CD4-positive, alpha-beta T cell (primary cell): Measurements from ENCODE around the gene FOSL1. TPM values are rescaled to one million over a fixed set of nuclear protein-coding genes. Genes with fewer than 3 reads are reported as not detected.

Experiments
- ATAC-seq: fragments of 200-7000 bp; cut with Tn5 transposase; one replicate; pipeline ENCODE4 v1.10.0; 2022; ENCODE audit warnings: mild to moderate bottlenecking; ENCODE audit not compliant: poor library complexity
- CTCF ChIA-PET: fragments of 350-600 bp; sonication (Branson Sonifier 250); formaldehyde crosslinking; loops from one replicate; lab custom pipeline; 2021; ENCODE audit warnings: antibody characterized with exemption, inconsistent platforms; lab: Charles Lee
- POLR2A ChIA-PET: fragments of 350-600 bp; sonication (Branson Sonifier 250); formaldehyde crosslinking; loops from one replicate; lab custom pipeline; 2021; ENCODE audit warnings: antibody characterized with exemption, inconsistent platforms; lab: Charles Lee
- DNase-seq, 14 experiments: peaks; one replicate each; pipeline ENCODE4 v3.0.0-alpha.2; 2013 to 2020; ENCODE audit warnings: mixed read lengths in 2 of 14
- H3K27ac ChIP-seq, 2 donors: one replicate each; pipeline versions ENCODE4 v1.5.1 to v1.7.0; 2013; ENCODE audit warnings: low read length in 2 of 2, low read depth in 1 of 2, mild to moderate bottlenecking in 1 of 2
- H3K27me3 ChIP-seq, 2 experiments: 1 replicate in 1 of 2; 2 replicates in 1 of 2; pipeline versions ENCODE4 v1.6.1 to v1.7.0; 2013; ENCODE audit warnings: low read length in 2 of 2, control low read depth in 1 of 2, mild to moderate bottlenecking in 1 of 2, moderate library complexity in 1 of 2; ENCODE audit not compliant: insufficient read depth in 2 of 2, control insufficient read depth in 1 of 2
- H3K36me3 ChIP-seq: one replicate; pipeline ENCODE4 v1.6.1; 2013; ENCODE audit warnings: low read length, control low read depth; ENCODE audit not compliant: insufficient read depth
- H3K4me1 ChIP-seq: one replicate; pipeline ENCODE4 v1.6.1; 2013; ENCODE audit warnings: low read length, control low read depth; ENCODE audit not compliant: insufficient read depth
- H3K4me3 ChIP-seq: one replicate; pipeline ENCODE4 v1.5.1; 2013; ENCODE audit warnings: mild to moderate bottlenecking, low read length, moderate library complexity
- H3K9me3 ChIP-seq, 2 experiments: 1 replicate in 1 of 2; 2 replicates in 1 of 2; pipeline versions ENCODE4 v1.6.1 to v1.7.0; 2013; ENCODE audit warnings: low read length in 2 of 2, mild to moderate bottlenecking in 2 of 2, control low read depth in 1 of 2, moderate library complexity in 1 of 2; ENCODE audit not compliant: control insufficient read depth in 1 of 2, insufficient read depth in 1 of 2
- H3K27ac Mint-ChIP-seq: one replicate; pipeline ENCODE4 v1.8.0; 2020; ENCODE audit warnings: mixed read lengths
- H3K27me3 Mint-ChIP-seq: one replicate; pipeline ENCODE4 v1.8.0; 2021; ENCODE audit warnings: mixed read lengths
- H3K36me3 Mint-ChIP-seq: one replicate; pipeline ENCODE4 v1.8.0; 2021; ENCODE audit warnings: low read depth, mixed read lengths
- H3K4me1 Mint-ChIP-seq: one replicate; pipeline ENCODE4 v1.8.0; 2021; ENCODE audit warnings: low read depth, mixed read lengths
- H3K4me3 Mint-ChIP-seq: one replicate; pipeline ENCODE4 v1.8.0; 2020; ENCODE audit warnings: mild to moderate bottlenecking, mixed read lengths
- H3K9me3 Mint-ChIP-seq: one replicate; pipeline ENCODE4 v1.8.0; 2020; ENCODE audit warnings: mixed read lengths
- CTCF ChIP-seq: fragments of 200-600 bp; IDR thresholded peaks from one replicate; pipeline ENCODE4 v1.8.0; 2022; ENCODE audit warnings: antibody characterized with exemption, mild to moderate bottlenecking
- intact Hi-C, 2 experiments: fragments of 100-400 bp; cut with DNase I in 1 of 2; cut with micrococcal nuclease in 1 of 2; formaldehyde crosslinking; loops; one replicate each; pipeline versions ENCODE4 v1.15.1 to v1.9.0; 2023 to 2025; cut with DNase I, micrococcal nuclease
- total RNA-seq, 174 experiments: library from RNA in 2 of 174; stranded (reverse) in 2 of 174; gene quantifications; one replicate each; pipeline ENCODE4 v1.2.3 and lab custom pipeline; 2021 to 2026

The FOSL1 gene
- total RNA-seq, 2 experiments from 2014 or later: 1.8 to 2.2 TPM

DNA sequence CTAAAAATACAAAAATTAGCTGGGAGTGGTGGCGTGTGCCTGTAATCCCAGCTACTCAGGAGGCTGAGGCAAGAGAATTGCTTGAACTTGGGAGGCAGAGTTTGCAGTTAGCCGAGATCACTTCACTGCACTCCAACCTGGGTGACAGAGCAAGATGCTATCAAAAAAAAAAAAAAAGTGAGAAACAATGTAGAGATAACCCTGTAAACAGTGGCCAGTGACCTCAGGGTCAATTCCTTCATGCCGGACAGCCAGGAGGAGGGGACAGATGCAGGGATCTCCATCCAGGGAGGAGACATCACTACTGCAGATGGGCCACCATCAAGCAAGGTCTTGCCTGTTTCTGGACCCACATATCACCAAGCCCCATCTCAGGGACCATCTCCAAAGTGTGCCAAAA lies 52.4 kb downstream of the FOSL1 start:
- intact Hi-C loops: no loop called here

GRCh38 chr11:65844231-65844872 lies 55.8 kb downstream of the FOSL1 start:
- no peak for DNase-seq
- intact Hi-C loops: no loop called here
- no peaks in the 10 kb centered on the region for H3K27me3 Mint-ChIP-seq
- Histone ChIP-seq H3K4me3 (no peak overlapping the region), H3K9me3 (no peaks in the 10 kb centered on the region), H3K27me3 (no peaks in the 10 kb centered on the region), H3K4me1 (no peaks in the 10 kb centered on the region), H3K27ac (no peak overlapping the region), H3K36me3 (no peaks in the 10 kb centered on the region)
- H3K27ac Mint-ChIP-seq: no peak overlapping the region
- no peaks in the 10 kb centered on the region for H3K4me1 Mint-ChIP-seq
- H3K4me3 Mint-ChIP-seq: no peak overlapping the region
- TF ChIP-seq CTCF: no peak
- ChIA-PET CTCF (no interaction called here), POLR2A (no interaction called here)
- no peaks in the 10 kb centered on the region for H3K36me3 Mint-ChIP-seq
- no peak for ATAC-seq
- H3K9me3 Mint-ChIP-seq: no peaks in the 10 kb centered on the region

More for the DNA sequence above, 52.4 kb downstream of the FOSL1 start:
- Histone ChIP-seq H3K27me3 (no peaks in the 10 kb centered on the region), H3K36me3 (peaks cover 19% of the 10 kb centered on the region), H3K4me1 (no peaks in the 10 kb centered on the region), H3K4me3 (no peak overlapping the region), H3K9me3 (peaks cover 7 to 20% of the 10 kb centered on the region in 2 experiments), H3K27ac (no peak overlapping the region)
- ChIA-PET CTCF (interaction anchor here (0.5 kb wide), 1 partner anchor 142 kb away, joined by 3 read pairs; no protein-coding TSS in a partner anchor), POLR2A (no interaction called here)
- TF ChIP-seq CTCF: no peak
- Mint-ChIP-seq H3K4me3 (no peak overlapping the region), H3K4me1 (no peaks in the 10 kb centered on the region), H3K27me3 (no peaks in the 10 kb centered on the region), H3K36me3 (peaks cover 15% of the 10 kb centered on the region), H3K27ac (no peak overlapping the region), H3K9me3 (no peaks in the 10 kb centered on the region)
- ATAC-seq (no peak), DNase-seq (no peak)

DNA sequence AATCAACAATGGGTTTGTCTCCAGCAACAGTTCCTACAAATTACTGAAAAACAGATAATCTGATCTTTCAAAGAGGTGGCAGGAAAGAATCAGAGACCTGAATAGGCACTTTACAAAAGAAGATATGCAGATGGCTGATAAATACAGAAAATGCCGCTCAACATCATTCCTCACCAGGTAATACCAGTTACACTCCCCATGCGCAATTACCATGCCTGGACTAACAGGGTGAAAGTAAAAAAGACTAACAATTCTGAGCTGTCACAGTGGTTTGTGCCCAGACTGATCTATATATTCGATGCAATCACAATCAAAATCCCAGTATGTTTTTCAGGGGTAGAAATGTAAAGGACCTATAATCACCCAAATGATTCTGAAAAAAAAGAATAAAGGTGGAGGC lies 56.4 kb downstream of the FOSL1 start:
- H3K27me3 ChIP-seq: no peaks in the 10 kb centered on the region
- no peak overlapping the region for H3K27ac Mint-ChIP-seq
- H3K36me3 Mint-ChIP-seq: no peaks in the 10 kb centered on the region
- no peak overlapping the region for H3K4me3 ChIP-seq
- intact Hi-C loops: no loop called here
- H3K4me1 ChIP-seq: no peaks in the 10 kb centered on the region
- no peaks in the 10 kb centered on the region for H3K27me3 Mint-ChIP-seq
- H3K4me1 Mint-ChIP-seq: no peaks in the 10 kb centered on the region
- H3K9me3 Mint-ChIP-seq: no peaks in the 10 kb centered on the region
- no peaks in the 10 kb centered on the region for H3K36me3 ChIP-seq
- CTCF ChIA-PET: no interaction called here
- POLR2A ChIA-PET: no interaction called here
- H3K4me3 Mint-ChIP-seq: no peak overlapping the region
- H3K9me3 ChIP-seq: no peaks in the 10 kb centered on the region
- ATAC-seq (no peak), DNase-seq (no peak)
- no peak for TF ChIP-seq CTCF
- H3K27ac ChIP-seq: no peak overlapping the region
